ENCODE results near the gene UBE3D. TPM values are rescaled to one million over a fixed set of nuclear protein-coding genes. Genes with fewer than 3 reads are reported as not detected.
A peak's percentile ranks its signal among the peaks of the same experiment; 100 is the strongest.

Gene UBE3D
- total RNA-seq, 1 donor from 2014 or later, result 12.0 TPM

GRCh38 chr6:83097675-83098074, 32.0 kb upstream of the UBE3D start:
- no peak for DNase-seq (ENCODE audit: low spot score in 2 of 2, unreplicated experiment in 2 of 2)
- TF ChIP-seq, protein P1, sequence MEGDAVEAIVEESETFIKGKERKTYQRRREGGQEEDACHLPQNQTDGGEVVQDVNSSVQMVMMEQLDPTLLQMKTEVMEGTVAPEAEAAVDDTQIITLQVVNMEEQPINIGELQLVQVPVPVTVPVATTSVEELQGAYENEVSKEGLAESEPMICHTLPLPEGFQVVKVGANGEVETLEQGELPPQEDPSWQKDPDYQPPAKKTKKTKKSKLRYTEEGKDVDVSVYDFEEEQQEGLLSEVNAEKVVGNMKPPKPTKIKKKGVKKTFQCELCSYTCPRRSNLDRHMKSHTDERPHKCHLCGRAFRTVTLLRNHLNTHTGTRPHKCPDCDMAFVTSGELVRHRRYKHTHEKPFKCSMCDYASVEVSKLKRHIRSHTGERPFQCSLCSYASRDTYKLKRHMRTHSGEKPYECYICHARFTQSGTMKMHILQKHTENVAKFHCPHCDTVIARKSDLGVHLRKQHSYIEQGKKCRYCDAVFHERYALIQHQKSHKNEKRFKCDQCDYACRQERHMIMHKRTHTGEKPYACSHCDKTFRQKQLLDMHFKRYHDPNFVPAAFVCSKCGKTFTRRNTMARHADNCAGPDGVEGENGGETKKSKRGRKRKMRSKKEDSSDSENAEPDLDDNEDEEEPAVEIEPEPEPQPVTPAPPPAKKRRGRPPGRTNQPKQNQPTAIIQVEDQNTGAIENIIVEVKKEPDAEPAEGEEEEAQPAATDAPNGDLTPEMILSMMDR (IDR thresholded peaks at IDR 0.05; ENCODE audit: unreplicated experiment), result no peak

DNA sequence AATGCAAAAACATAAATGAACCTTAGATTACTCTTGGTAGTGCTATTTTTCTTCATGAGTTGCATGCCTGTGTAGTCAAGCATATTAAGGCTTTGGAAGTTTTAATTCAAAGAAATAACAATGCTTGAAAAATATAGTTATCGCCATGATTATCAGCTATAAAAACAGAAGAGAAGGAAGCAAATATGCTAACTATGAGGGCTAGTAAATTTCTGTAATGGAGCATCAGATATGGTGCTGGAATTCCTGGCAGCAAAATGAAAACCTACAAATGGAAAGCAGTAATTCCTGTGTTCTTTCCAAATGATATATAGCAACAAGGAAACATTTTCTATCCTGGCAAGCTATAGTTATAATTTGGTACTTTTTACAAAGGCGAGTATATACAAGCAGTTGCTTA, 31.6 kb upstream of the UBE3D start:
- no peaks in the 10 kb centered on the region for H3K27me3 Mint-ChIP-seq (ENCODE audit: low read depth)
- H3K36me3 Mint-ChIP-seq, result peaks cover 16% of the 10 kb centered on the region
- peaks cover 13% of the 10 kb centered on the region for H3K4me1 Mint-ChIP-seq
- TF ChIP-seq, protein P1 (IDR thresholded peaks at IDR 0.05; ENCODE audit: unreplicated experiment), result no peak
- H3K9me3 Mint-ChIP-seq, result peaks cover 9% of the 10 kb centered on the region
- H3K27ac Mint-ChIP-seq, result peak overlapping the region; percentile 70
- no peak overlapping the region for H3K4me3 Mint-ChIP-seq
- no peak for DNase-seq (ENCODE audit: low spot score in 2 of 2, unreplicated experiment in 2 of 2)

More at GRCh38 chr6:83097675-83098074, 32.0 kb upstream of the UBE3D start:
- Mint-ChIP-seq H3K27ac (peak overlapping the region; percentile 70), H3K36me3 (peaks cover 20% of the 10 kb centered on the region), H3K27me3 (ENCODE audit: low read depth) (no peaks in the 10 kb centered on the region), H3K4me1 (peaks cover 13% of the 10 kb centered on the region), H3K4me3 (no peak overlapping the region), H3K9me3 (peaks cover 9% of the 10 kb centered on the region)

- peak overlapping the region; percentile 70 for H3K27ac Mint-ChIP-seq
- DNase-seq (ENCODE audit: low spot score in 2 of 2, unreplicated experiment in 2 of 2), result no peak
- TF ChIP-seq, protein P1 (IDR thresholded peaks at IDR 0.05; ENCODE audit: unreplicated experiment), result no peak
Measured at GRCh38 chr6:83096791-83097190, 31.1 kb upstream of the UBE3D start.

GRCh38 chr6:83092756-83093399, 27.2 kb upstream of the UBE3D start:
- TF ChIP-seq, protein P1 (IDR thresholded peaks at IDR 0.05; ENCODE audit: unreplicated experiment), result no peak
- Mint-ChIP-seq H3K4me1 (peaks cover 17% of the 10 kb centered on the region), H3K36me3 (peaks cover 8% of the 10 kb centered on the region), H3K9me3 (peaks cover 9% of the 10 kb centered on the region), H3K27ac (no peak overlapping the region), H3K4me3 (no peak overlapping the region), H3K27me3 (ENCODE audit: low read depth) (no peaks in the 10 kb centered on the region)
- no peak for DNase-seq (ENCODE audit: low spot score in 2 of 2, unreplicated experiment in 2 of 2)

More at GRCh38 chr6:83096791-83097190, 31.1 kb upstream of the UBE3D start:
- H3K4me3 Mint-ChIP-seq, result no peak overlapping the region
- H3K4me1 Mint-ChIP-seq, result peaks cover 16% of the 10 kb centered on the region
- peaks cover 9% of the 10 kb centered on the region for H3K9me3 Mint-ChIP-seq
- peaks cover 12% of the 10 kb centered on the region for H3K36me3 Mint-ChIP-seq
- H3K27me3 Mint-ChIP-seq (ENCODE audit: low read depth), result no peaks in the 10 kb centered on the region

- Mint-ChIP-seq H3K27me3 (ENCODE audit: low read depth) (no peaks in the 10 kb centered on the region), H3K36me3 (peaks cover 14% of the 10 kb centered on the region), H3K4me1 (peaks cover 1% of the 10 kb centered on the region), H3K27ac (no peak overlapping the region), H3K4me3 (no peak overlapping the region), H3K9me3 (peaks cover 22% of the 10 kb centered on the region)
- TF ChIP-seq, protein P1 (IDR thresholded peaks at IDR 0.05; ENCODE audit: unreplicated experiment), result no peak
- no peak for DNase-seq (ENCODE audit: low spot score in 2 of 2, unreplicated experiment in 2 of 2)
Measured at GRCh38 chr6:83086751-83087150, 21.1 kb upstream of the UBE3D start.

Measured in mesothelial cell of epicardium (in vitro differentiated cells).